ENCODE measurements around the gene CACNA2D3.

DNA sequence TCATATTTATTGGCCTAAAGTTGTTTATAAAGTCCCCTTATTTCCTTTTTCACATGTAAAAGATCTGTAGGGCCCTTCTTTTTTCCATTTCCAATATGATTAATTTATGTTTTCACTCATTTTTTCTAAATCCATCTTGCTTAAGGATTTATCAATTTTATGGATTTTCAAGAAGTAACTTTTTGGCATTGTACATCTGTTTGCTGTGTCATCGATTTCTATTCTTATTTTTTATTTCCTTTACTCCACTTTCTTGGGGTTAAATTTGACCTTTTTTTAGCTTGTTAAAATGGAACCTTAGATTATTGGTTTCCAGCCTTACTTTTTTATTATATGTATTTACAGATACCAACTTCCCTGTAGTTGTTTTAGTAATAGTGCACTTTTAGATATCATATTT lies 597.6 kb downstream of the CACNA2D3 start:
- TF ChIP-seq, protein P1, sequence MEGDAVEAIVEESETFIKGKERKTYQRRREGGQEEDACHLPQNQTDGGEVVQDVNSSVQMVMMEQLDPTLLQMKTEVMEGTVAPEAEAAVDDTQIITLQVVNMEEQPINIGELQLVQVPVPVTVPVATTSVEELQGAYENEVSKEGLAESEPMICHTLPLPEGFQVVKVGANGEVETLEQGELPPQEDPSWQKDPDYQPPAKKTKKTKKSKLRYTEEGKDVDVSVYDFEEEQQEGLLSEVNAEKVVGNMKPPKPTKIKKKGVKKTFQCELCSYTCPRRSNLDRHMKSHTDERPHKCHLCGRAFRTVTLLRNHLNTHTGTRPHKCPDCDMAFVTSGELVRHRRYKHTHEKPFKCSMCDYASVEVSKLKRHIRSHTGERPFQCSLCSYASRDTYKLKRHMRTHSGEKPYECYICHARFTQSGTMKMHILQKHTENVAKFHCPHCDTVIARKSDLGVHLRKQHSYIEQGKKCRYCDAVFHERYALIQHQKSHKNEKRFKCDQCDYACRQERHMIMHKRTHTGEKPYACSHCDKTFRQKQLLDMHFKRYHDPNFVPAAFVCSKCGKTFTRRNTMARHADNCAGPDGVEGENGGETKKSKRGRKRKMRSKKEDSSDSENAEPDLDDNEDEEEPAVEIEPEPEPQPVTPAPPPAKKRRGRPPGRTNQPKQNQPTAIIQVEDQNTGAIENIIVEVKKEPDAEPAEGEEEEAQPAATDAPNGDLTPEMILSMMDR (IDR thresholded peaks at IDR 0.05; ENCODE audit: insufficient read depth, low read length, poor library complexity, severe bottlenecking): no peak
- TF ChIP-seq EZH2phosphoT487 (conservative IDR thresholded peaks at IDR 0.05; ENCODE audit: low read length): no peak

All from SU-DHL-6 (cell line).